Thymus (tissue), 11 donors: ENCODE results near the gene SLBP. TPM values are rescaled to one million over a fixed set of nuclear protein-coding genes. Genes with fewer than 3 reads are reported as not detected.

ENCODE experiments used
- DNase-seq, 9 donors: peaks; one replicate each; pipeline ENCODE4 v3.0.0-alpha.2; 2013; ENCODE audit warnings: low spot score in 9 of 9, low read depth in 6 of 9, missing footprints in 1 of 9
- H3K27ac ChIP-seq, 2 donors: one replicate each; pipeline ENCODE4 v1.5.1; 2013; ENCODE audit warnings: control low read depth in 1 of 2, low read depth in 1 of 2, low read length in 1 of 2, mild to moderate bottlenecking in 1 of 2, moderate library complexity in 1 of 2
- H3K27me3 ChIP-seq, 2 donors: one replicate each; pipeline ENCODE4 v1.5.1; 2013; ENCODE audit warnings: low read length in 1 of 2; ENCODE audit not compliant: control insufficient read depth in 2 of 2, insufficient read depth in 1 of 2
- H3K36me3 ChIP-seq, 2 donors: one replicate each; pipeline ENCODE4 v1.5.1; 2013; ENCODE audit warnings: low read length in 1 of 2, mild to moderate bottlenecking in 1 of 2, moderate library complexity in 1 of 2; ENCODE audit not compliant: control insufficient read depth in 2 of 2, insufficient read depth in 2 of 2
- H3K4me1 ChIP-seq, 2 donors: one replicate each; pipeline ENCODE4 v1.5.1; 2013; ENCODE audit warnings: low read length in 2 of 2; ENCODE audit not compliant: control insufficient read depth in 2 of 2, insufficient read depth in 2 of 2
- H3K4me3 ChIP-seq, 2 donors: one replicate each; pipeline ENCODE4 v1.5.1; 2013; ENCODE audit warnings: low read length in 2 of 2, control low read depth in 1 of 2, mild to moderate bottlenecking in 1 of 2
- H3K9me3 ChIP-seq, 2 donors: one replicate each; pipeline ENCODE4 v1.5.1; 2013; ENCODE audit warnings: low read length in 1 of 2, mild to moderate bottlenecking in 1 of 2; ENCODE audit not compliant: control insufficient read depth in 2 of 2, insufficient read depth in 1 of 2
- WGBS: extraction: QIAGEN DNeasy Blood & Tissue Kit; methylation state at CpG from one replicate; pipeline ENCODE4 v1.1.7; 2013; 5-methylcytosine and 5-hydroxymethylcytosine counted together
- polyA plus RNA-seq: library from polyadenylated mRNA; stranded (reverse); fragments of 200-250 nt; gene quantifications from one replicate; pipeline ENCODE4 v1.2.3, GENCODE V29; 2013
- total RNA-seq: library from RNA; stranded (reverse); fragments of 120-200 nt; gene quantifications from one replicate; pipeline ENCODE4 v1.2.4, GENCODE V29; 2013
- donor health status: healthy.

The SLBP gene
- total and polyA plus RNA-seq, 2 donors, result 53.1 to 96.2 TPM

- 95% methylated on average over 12 of the region's 12 CpGs for WGBS
- Histone ChIP-seq H3K27ac (no peak overlapping the region), H3K36me3 (no peaks in the 10 kb centered on the region), H3K27me3 (no peaks in the 10 kb centered on the region), H3K4me1 (no peaks in the 10 kb centered on the region), H3K9me3 (no peaks in the 10 kb centered on the region), H3K4me3 (no peak overlapping the region)
- DNase-seq, result no peak
These were observed 54.0 kb downstream of the SLBP start for GRCh38 chr4:1658146-1658545.

- H3K27me3 ChIP-seq, result no peaks in the 10 kb centered on the region
- H3K9me3 ChIP-seq, result no peaks in the 10 kb centered on the region
- 96% methylated on average over 19 of the region's 19 CpGs for WGBS
- H3K27ac ChIP-seq, result no peak overlapping the region
- no peak overlapping the region for H3K4me3 ChIP-seq
- no peaks in the 10 kb centered on the region for H3K4me1 ChIP-seq
- no peaks in the 10 kb centered on the region for H3K36me3 ChIP-seq
- DNase-seq, result no peak
These were observed 55.1 kb downstream of the SLBP start for GRCh38 chr4:1656986-1657385.

- DNase-seq, result no peak
- 97% methylated on average over 5 of the region's 5 CpGs for WGBS
- no peaks in the 10 kb centered on the region for H3K27me3 ChIP-seq
- H3K9me3 ChIP-seq, result peaks cover 0 to 1% of the 10 kb centered on the region in 2 donors
- H3K4me1 ChIP-seq, result no peaks in the 10 kb centered on the region
- H3K36me3 ChIP-seq, result no peaks in the 10 kb centered on the region
- no peak overlapping the region for H3K4me3 ChIP-seq
- no peak overlapping the region for H3K27ac ChIP-seq
These were observed 56.0 kb downstream of the SLBP start for GRCh38 chr4:1656132-1656531.

GRCh38 chr4:1655676-1656075, 56.4 kb downstream of the SLBP start:
- Histone ChIP-seq H3K4me3 (no peak overlapping the region), H3K36me3 (no peaks in the 10 kb centered on the region), H3K9me3 (peaks cover 0 to 1% of the 10 kb centered on the region in 2 donors), H3K4me1 (no peaks in the 10 kb centered on the region), H3K27ac (no peak overlapping the region), H3K27me3 (no peaks in the 10 kb centered on the region)
- 98% methylated on average over 18 of the region's 18 CpGs for WGBS
- no peak for DNase-seq

GRCh38 chr4:1655081-1655480, 57.0 kb downstream of the SLBP start:
- WGBS, result 97% methylated on average over 47 of the region's 47 CpGs
- DNase-seq, result no peak

GRCh38 chr4:1654216-1654955, 57.7 kb downstream of the SLBP start:
- Histone ChIP-seq H3K27ac (no peak overlapping the region), H3K27me3 (no peaks in the 10 kb centered on the region), H3K36me3 (no peaks in the 10 kb centered on the region), H3K9me3 (peaks cover 0 to 1% of the 10 kb centered on the region in 2 donors), H3K4me3 (no peak overlapping the region), H3K4me1 (no peaks in the 10 kb centered on the region)
- WGBS, result 97% methylated on average over 23 of the region's 23 CpGs
- DNase-seq, result no peak

More at GRCh38 chr4:1655081-1655480, 57.0 kb downstream of the SLBP start:
- H3K36me3 ChIP-seq, result no peaks in the 10 kb centered on the region
- no peaks in the 10 kb centered on the region for H3K4me1 ChIP-seq
- no peak overlapping the region for H3K4me3 ChIP-seq
- no peak overlapping the region for H3K27ac ChIP-seq
- H3K9me3 ChIP-seq, result peaks cover 0 to 1% of the 10 kb centered on the region in 2 donors
- no peaks in the 10 kb centered on the region for H3K27me3 ChIP-seq

GRCh38 chr4:1653776-1654175, 58.3 kb downstream of the SLBP start:
- no peak overlapping the region for H3K27ac ChIP-seq
- no peaks in the 10 kb centered on the region for H3K4me1 ChIP-seq
- 97% methylated on average over 10 of the region's 10 CpGs for WGBS
- no peak for DNase-seq
- H3K36me3 ChIP-seq, result no peaks in the 10 kb centered on the region
- peaks cover 0 to 1% of the 10 kb centered on the region in 2 donors for H3K9me3 ChIP-seq
- H3K4me3 ChIP-seq, result no peak overlapping the region
- H3K27me3 ChIP-seq, result no peaks in the 10 kb centered on the region

- H3K9me3 ChIP-seq, result peaks cover 0 to 1% of the 10 kb centered on the region in 2 donors
- H3K4me1 ChIP-seq, result no peaks in the 10 kb centered on the region
- H3K27me3 ChIP-seq, result no peaks in the 10 kb centered on the region
- H3K27ac ChIP-seq, result no peak overlapping the region
- no peak overlapping the region for H3K4me3 ChIP-seq
- WGBS, result 99% methylated on average over 13 of the region's 13 CpGs
- H3K36me3 ChIP-seq, result no peaks in the 10 kb centered on the region
- DNase-seq, result no peak
These were observed 60.0 kb downstream of the SLBP start for GRCh38 chr4:1652088-1652487.

GRCh38 chr4:1651609-1652008, 60.5 kb downstream of the SLBP start:
- H3K27ac ChIP-seq, result no peak overlapping the region
- H3K36me3 ChIP-seq, result no peaks in the 10 kb centered on the region
- H3K4me1 ChIP-seq, result no peaks in the 10 kb centered on the region
- peaks cover 0 to 1% of the 10 kb centered on the region in 2 donors for H3K9me3 ChIP-seq
- no peak for DNase-seq
- H3K4me3 ChIP-seq, result no peak overlapping the region
- 98% methylated on average over 13 of the region's 13 CpGs for WGBS
- H3K27me3 ChIP-seq, result no peaks in the 10 kb centered on the region
